SK-N-SH treated with all-trans-retinoic acid at 6 μM for 48 hours (cell line): ENCODE measurements around the gene RGS6.

Experiments used
- ATAC-seq: fragments of 200-7000 bp; cut with Tn5 transposase; 3 replicates; pipeline ENCODE4 v1.9.1; 2020; ENCODE audit warnings: mild to moderate bottlenecking, moderate library complexity
- ARNTL ChIP-seq: fragments of 450-650 bp; formaldehyde crosslinking; IDR thresholded peaks from 2 replicates; pipeline ENCODE4 v1.5.0; 2020; ENCODE audit warnings: low read depth, mild to moderate bottlenecking, moderate library complexity, borderline replicate concordance
- BACH2 ChIP-seq: fragments of 250-450 bp; sonication (Bioruptor Pico); IDR thresholded peaks from 2 replicates; pipeline ENCODE4 v1.9.0; 2021; ENCODE audit warnings: mild to moderate bottlenecking, borderline replicate concordance
- ESRRG ChIP-seq: fragments of 250-450 bp; sonication (Bioruptor Pico); IDR thresholded peaks from 2 replicates; pipeline ENCODE4 v1.6.1; 2021; ENCODE audit warnings: mild to moderate bottlenecking
- GLIS3 ChIP-seq: fragments of 250-450 bp; sonication (Bioruptor Pico); IDR thresholded peaks from 2 replicates; pipeline ENCODE4 v1.5.0; 2020; ENCODE audit warnings: mild to moderate bottlenecking, moderate library complexity
- ISL1 ChIP-seq: fragments of 250-450 bp; sonication (Bioruptor Pico); IDR thresholded peaks from 2 replicates; pipeline ENCODE4 v2.1.2; 2022; ENCODE audit warnings: mild to moderate bottlenecking, moderate library complexity
- PPARA ChIP-seq: fragments of 250-450 bp; sonication (Bioruptor Pico); IDR thresholded peaks from 2 replicates; pipeline ENCODE4 v1.5.0; 2020; ENCODE audit warnings: mild to moderate bottlenecking, borderline replicate concordance
- RARB ChIP-seq: fragments of 250-450 bp; sonication (Bioruptor Pico); IDR thresholded peaks from 2 replicates; pipeline ENCODE4 v1.8.0; 2021; ENCODE audit warnings: mild to moderate bottlenecking, moderate library complexity
- SNAI2 ChIP-seq: fragments of 250-450 bp; sonication (Bioruptor Pico); IDR thresholded peaks from 2 replicates; pipeline ENCODE4 v1.5.0; 2020; ENCODE audit warnings: mild to moderate bottlenecking, moderate library complexity
- TCF4 ChIP-seq: fragments of 250-450 bp; sonication (Bioruptor Pico); IDR thresholded peaks from 2 replicates; pipeline ENCODE4 v1.8.0; 2021; ENCODE audit warnings: mild to moderate bottlenecking, moderate library complexity, borderline replicate concordance
- TOX ChIP-seq: fragments of 250-450 bp; sonication (Bioruptor Pico); IDR thresholded peaks from 2 replicates; pipeline ENCODE4 v1.8.0; 2021; ENCODE audit warnings: mild to moderate bottlenecking, moderate library complexity, borderline replicate concordance
- ZC3H10 ChIP-seq: fragments of 250-450 bp; sonication (Bioruptor Pico); IDR thresholded peaks from 2 replicates; pipeline ENCODE4 v1.5.1; 2021; ENCODE audit warnings: mild to moderate bottlenecking, moderate library complexity
- ZFP3 ChIP-seq: fragments of 250-450 bp; sonication (Bioruptor Pico); IDR thresholded peaks from 2 replicates; pipeline ENCODE4 v1.5.0; 2020; ENCODE audit warnings: mild to moderate bottlenecking, moderate library complexity
- ZFP30 ChIP-seq: fragments of 450-650 bp; formaldehyde crosslinking; IDR thresholded peaks from 2 replicates; pipeline ENCODE4 v1.5.0; 2022; ENCODE audit warnings: mild to moderate bottlenecking, moderate library complexity
- ZNF565 ChIP-seq: fragments of 450-650 bp; formaldehyde crosslinking; conservative IDR thresholded peaks from 2 replicates; pipeline ENCODE4 v1.5.0; 2020; ENCODE audit warnings: low read depth, mild to moderate bottlenecking, moderate library complexity
- ZNF70 ChIP-seq: fragments of 450-650 bp; formaldehyde crosslinking; IDR thresholded peaks from 2 replicates; pipeline ENCODE4 v1.5.0; 2020; ENCODE audit warnings: mild to moderate bottlenecking, moderate library complexity
- ZNF8 ChIP-seq: fragments of 450-650 bp; formaldehyde crosslinking; IDR thresholded peaks from 2 replicates; pipeline ENCODE4 v1.5.0; 2020; ENCODE audit warnings: mild to moderate bottlenecking, moderate library complexity
- TF ChIP-seq, protein P1 (sequence below): fragments of 250-450 bp; sonication (Bioruptor Pico); IDR thresholded peaks from 2 replicates; pipeline ENCODE4 v1.5.1; 2020; ENCODE audit warnings: low read depth, mild to moderate bottlenecking, moderate library complexity
- TF ChIP-seq, protein P2 (sequence below): fragments of 250-450 bp; sonication (Bioruptor Pico); IDR thresholded peaks from 2 replicates; pipeline ENCODE4 v1.8.0; 2020; ENCODE audit warnings: mild to moderate bottlenecking, moderate library complexity, borderline replicate concordance
- TF ChIP-seq, protein P3 (sequence below): fragments of 250-450 bp; sonication (Bioruptor Pico); IDR thresholded peaks from 2 replicates; pipeline ENCODE4 v1.5.1; 2021; ENCODE audit warnings: mild to moderate bottlenecking, moderate library complexity
- TF ChIP-seq, protein P4 (sequence below): fragments of 250-450 bp; sonication (Bioruptor Pico); IDR thresholded peaks from 2 replicates; pipeline ENCODE4 v1.5.0; 2020; ENCODE audit warnings: mild to moderate bottlenecking, moderate library complexity

Gene RGS6

DNA sequence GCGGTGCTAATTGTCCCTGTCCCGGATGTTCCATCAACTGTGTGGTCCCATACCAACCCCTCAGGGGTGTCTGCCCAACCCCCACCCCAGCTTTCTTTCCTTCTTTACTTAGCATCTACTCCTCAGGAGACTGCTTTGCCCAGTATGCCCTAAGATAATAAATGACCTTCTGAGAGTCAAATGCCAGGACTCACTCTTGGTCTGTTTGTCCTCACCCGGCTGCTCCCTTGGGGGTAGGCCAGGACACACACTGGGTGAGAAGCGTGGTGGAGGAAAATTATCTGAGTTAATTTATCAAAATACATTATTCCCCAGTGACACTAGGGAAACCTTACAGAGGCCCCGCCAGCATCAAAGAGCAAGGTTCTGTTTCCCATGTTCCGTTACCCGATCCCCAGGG is 457.0 kb downstream of the RGS6 start:
- no peak for ATAC-seq
- TF ChIP-seq TCF4 (CRISPR knock-in tag) (no peak), ZC3H10 (no peak), TOX (CRISPR knock-in tag) (no peak), SNAI2 (no peak), RARB (no peak), ZNF8 (CRISPR knock-in tag) (no peak), ZFP3 (no peak)
- TF ChIP-seq, protein P1, sequence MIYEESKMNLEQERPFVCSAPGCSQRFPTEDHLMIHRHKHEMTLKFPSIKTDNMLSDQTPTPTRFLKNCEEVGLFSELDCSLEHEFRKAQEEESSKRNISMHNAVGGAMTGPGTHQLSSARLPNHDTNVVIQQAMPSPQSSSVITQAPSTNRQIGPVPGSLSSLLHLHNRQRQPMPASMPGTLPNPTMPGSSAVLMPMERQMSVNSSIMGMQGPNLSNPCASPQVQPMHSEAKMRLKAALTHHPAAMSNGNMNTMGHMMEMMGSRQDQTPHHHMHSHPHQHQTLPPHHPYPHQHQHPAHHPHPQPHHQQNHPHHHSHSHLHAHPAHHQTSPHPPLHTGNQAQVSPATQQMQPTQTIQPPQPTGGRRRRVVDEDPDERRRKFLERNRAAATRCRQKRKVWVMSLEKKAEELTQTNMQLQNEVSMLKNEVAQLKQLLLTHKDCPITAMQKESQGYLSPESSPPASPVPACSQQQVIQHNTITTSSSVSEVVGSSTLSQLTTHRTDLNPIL (CRISPR knock-in tag) = no peak
- TF ChIP-seq, protein P2, sequence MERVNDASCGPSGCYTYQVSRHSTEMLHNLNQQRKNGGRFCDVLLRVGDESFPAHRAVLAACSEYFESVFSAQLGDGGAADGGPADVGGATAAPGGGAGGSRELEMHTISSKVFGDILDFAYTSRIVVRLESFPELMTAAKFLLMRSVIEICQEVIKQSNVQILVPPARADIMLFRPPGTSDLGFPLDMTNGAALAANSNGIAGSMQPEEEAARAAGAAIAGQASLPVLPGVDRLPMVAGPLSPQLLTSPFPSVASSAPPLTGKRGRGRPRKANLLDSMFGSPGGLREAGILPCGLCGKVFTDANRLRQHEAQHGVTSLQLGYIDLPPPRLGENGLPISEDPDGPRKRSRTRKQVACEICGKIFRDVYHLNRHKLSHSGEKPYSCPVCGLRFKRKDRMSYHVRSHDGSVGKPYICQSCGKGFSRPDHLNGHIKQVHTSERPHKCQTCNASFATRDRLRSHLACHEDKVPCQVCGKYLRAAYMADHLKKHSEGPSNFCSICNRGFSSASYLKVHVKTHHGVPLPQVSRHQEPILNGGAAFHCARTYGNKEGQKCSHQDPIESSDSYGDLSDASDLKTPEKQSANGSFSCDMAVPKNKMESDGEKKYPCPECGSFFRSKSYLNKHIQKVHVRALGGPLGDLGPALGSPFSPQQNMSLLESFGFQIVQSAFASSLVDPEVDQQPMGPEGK (CRISPR knock-in tag) = no peak
- TF ChIP-seq, protein P3, sequence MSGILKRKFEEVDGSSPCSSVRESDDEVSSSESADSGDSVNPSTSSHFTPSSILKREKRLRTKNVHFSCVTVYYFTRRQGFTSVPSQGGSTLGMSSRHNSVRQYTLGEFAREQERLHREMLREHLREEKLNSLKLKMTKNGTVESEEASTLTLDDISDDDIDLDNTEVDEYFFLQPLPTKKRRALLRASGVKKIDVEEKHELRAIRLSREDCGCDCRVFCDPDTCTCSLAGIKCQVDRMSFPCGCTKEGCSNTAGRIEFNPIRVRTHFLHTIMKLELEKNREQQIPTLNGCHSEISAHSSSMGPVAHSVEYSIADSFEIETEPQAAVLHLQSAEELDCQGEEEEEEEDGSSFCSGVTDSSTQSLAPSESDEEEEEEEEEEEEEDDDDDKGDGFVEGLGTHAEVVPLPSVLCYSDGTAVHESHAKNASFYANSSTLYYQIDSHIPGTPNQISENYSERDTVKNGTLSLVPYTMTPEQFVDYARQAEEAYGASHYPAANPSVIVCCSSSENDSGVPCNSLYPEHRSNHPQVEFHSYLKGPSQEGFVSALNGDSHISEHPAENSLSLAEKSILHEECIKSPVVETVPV (CRISPR knock-in tag) = no peak

DNA sequence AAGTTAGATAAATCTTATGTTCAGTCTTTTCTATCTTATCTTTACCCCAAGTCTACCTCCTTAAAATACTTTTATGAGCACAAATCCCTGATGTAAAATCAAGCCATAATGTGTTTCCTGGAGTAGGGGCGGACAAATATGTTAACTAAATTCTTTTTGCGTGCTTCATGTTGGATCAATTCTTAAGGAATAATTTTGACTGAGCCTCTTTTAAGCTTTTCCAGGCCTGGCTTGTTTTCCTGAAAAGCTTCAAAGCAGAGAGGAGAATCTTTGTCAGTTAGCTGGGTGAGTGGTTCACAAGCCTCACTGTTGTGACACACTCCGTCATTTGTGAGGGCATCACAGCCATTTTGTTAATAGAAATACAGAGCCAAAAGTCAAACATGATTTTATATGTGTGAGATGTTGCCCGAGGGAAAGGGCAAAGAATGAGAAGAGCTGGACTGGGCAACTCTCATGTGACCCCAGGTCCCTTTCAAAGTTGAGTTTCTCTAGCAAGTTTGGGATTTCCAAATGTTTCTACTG is 468.9 kb downstream of the RGS6 start:
- ATAC-seq = no peak
- TF ChIP-seq SNAI2 = no peak
- TF ChIP-seq ISL1 (CRISPR knock-in tag) = no peak
- no peak for TF ChIP-seq TCF4 (CRISPR knock-in tag)
- TF ChIP-seq ARNTL (CRISPR knock-in tag) = no peak

DNA sequence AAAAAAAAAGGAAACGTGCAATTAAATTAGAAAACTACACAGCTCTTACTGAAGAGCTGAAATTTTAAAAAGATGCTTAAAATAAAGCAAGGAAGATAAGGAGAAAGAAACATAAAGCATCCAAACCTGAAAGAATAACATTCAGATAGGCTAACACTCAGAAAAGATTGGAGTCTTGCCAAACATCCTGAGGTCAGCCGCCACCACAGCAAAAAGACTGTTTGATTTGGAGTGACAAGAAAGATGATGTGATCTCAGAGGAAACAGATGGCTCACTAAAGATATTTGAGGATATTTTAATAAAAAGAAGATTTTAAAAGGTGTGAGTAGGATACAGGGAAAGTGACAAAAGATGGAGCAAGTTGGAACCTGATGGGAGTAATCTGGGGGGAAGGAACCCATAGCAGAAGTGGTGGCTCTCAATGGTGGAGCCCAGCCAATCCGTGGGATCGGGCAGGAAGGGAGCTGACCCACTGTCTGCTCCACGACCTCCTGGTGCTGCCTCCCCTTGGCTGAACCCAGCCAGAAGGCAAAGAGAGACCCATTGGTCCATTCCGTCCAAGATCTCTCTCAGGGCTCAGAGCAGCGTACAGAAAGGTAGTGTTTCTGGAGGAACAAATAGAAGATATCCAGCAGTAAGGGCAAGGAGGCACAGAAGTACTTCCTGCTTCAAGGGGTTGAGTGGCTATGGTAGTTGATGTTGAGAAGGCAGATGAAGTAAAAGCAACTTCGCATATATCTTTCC is 469.6 kb downstream of the RGS6 start:
- no peak for ATAC-seq
- TF ChIP-seq SNAI2 (no peak), ESRRG (CRISPR knock-in tag) (no peak), ZNF565 (CRISPR knock-in tag) (no peak), ZNF8 (CRISPR knock-in tag) (no peak), BACH2 (no peak), PPARA (CRISPR knock-in tag) (no peak), ZFP30 (CRISPR knock-in tag) (no peak), ZNF70 (CRISPR knock-in tag) (no peak), TOX (CRISPR knock-in tag) (no peak)
- TF ChIP-seq, protein P3 (CRISPR knock-in tag) = no peak
- TF ChIP-seq, protein P4, sequence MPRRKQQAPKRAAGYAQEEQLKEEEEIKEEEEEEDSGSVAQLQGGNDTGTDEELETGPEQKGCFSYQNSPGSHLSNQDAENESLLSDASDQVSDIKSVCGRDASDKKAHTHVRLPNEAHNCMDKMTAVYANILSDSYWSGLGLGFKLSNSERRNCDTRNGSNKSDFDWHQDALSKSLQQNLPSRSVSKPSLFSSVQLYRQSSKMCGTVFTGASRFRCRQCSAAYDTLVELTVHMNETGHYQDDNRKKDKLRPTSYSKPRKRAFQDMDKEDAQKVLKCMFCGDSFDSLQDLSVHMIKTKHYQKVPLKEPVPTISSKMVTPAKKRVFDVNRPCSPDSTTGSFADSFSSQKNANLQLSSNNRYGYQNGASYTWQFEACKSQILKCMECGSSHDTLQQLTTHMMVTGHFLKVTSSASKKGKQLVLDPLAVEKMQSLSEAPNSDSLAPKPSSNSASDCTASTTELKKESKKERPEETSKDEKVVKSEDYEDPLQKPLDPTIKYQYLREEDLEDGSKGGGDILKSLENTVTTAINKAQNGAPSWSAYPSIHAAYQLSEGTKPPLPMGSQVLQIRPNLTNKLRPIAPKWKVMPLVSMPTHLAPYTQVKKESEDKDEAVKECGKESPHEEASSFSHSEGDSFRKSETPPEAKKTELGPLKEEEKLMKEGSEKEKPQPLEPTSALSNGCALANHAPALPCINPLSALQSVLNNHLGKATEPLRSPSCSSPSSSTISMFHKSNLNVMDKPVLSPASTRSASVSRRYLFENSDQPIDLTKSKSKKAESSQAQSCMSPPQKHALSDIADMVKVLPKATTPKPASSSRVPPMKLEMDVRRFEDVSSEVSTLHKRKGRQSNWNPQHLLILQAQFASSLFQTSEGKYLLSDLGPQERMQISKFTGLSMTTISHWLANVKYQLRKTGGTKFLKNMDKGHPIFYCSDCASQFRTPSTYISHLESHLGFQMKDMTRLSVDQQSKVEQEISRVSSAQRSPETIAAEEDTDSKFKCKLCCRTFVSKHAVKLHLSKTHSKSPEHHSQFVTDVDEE (CRISPR knock-in tag) = no peak

DNA sequence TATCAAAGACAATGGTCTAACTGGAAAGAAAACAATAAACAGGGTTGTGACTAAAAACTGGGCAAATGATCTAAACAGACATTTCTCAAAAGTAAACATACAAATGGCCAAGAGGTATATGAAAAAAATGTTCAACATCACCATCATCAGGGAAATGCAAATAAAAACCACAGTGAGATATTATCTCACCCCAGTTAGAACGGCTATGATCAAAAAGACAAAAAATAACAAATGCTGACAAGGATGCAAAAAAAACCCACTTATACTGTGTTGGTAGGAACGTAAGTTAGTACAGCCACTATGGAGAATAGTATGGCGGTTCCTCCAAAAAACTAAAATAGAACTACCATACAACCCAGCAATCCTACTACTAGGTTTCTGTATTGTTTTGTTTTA is 470.1 kb downstream of the RGS6 start:
- no peak for ATAC-seq
- TF ChIP-seq, protein P1 (CRISPR knock-in tag) = no peak
- TF ChIP-seq ISL1 (CRISPR knock-in tag) (no peak), ZNF565 (CRISPR knock-in tag) (no peak), GLIS3 (no peak), ZC3H10 (no peak), ARNTL (CRISPR knock-in tag) (no peak)
